WTC11 (cell line): Measurements from ENCODE around the gene FMNL1. TPM values are rescaled to one million over a fixed set of nuclear protein-coding genes. Genes with fewer than 3 reads are reported as not detected.

ENCODE experiments used
- ATAC-seq: fragments of 200-7000 bp; cut with Tn5 transposase; 2 replicates; pipeline ENCODE4 v1.10.0; 2021; ENCODE audit warnings: mild to moderate bottlenecking, moderate library complexity
- CTCF ChIA-PET: fragments of 300-600 bp; sonication (Branson Sonifier 250); formaldehyde crosslinking; loops from one replicate; lab custom pipeline; 2021; ENCODE audit warnings: antibody characterized with exemption; lab: Charles Lee
- POLR2A ChIA-PET: fragments of 350-600 bp; sonication (Branson Sonifier 250); formaldehyde crosslinking; loops from one replicate; lab custom pipeline; 2021; ENCODE audit warnings: antibody characterized with exemption; lab: Charles Lee
- DNase-seq: peaks from one replicate; pipeline ENCODE4 v3.0.0; 2021; ENCODE audit warnings: low spot score
- H3K27ac Mint-ChIP-seq: 2 replicates; pipeline ENCODE4 v1.8.0; 2021; ENCODE audit warnings: mixed read lengths
- H3K27me3 Mint-ChIP-seq: 2 replicates; pipeline ENCODE4 v1.8.0; 2021; ENCODE audit warnings: low read depth, mild to moderate bottlenecking, moderate library complexity, mixed read lengths
- H3K36me3 Mint-ChIP-seq: 2 replicates; pipeline ENCODE4 v1.8.0; 2021; ENCODE audit warnings: mixed read lengths
- H3K4me1 Mint-ChIP-seq: 2 replicates; pipeline ENCODE4 v1.8.0; 2022; ENCODE audit warnings: mixed read lengths
- H3K4me3 Mint-ChIP-seq: 2 replicates; pipeline ENCODE4 v1.8.0; 2021; ENCODE audit warnings: mild to moderate bottlenecking, moderate library complexity, mixed read lengths
- H3K9me3 Mint-ChIP-seq: 2 replicates; pipeline ENCODE4 v1.8.0; 2021; ENCODE audit warnings: mixed read lengths
- ARID4B ChIP-seq: sonication (generic); formaldehyde crosslinking; IDR thresholded peaks from 2 replicates; pipeline ENCODE4 v1.8.0; 2023; ENCODE audit warnings: missing genetic modification reagents, mild to moderate bottlenecking, borderline replicate concordance
- ATF3 ChIP-seq: sonication (generic); formaldehyde crosslinking; conservative IDR thresholded peaks from 2 replicates; pipeline ENCODE4 v1.8.1; 2022; ENCODE audit warnings: mild to moderate bottlenecking, missing genetic modification reagents
- CBFB ChIP-seq: sonication (generic); formaldehyde crosslinking; IDR thresholded peaks from 2 replicates; pipeline ENCODE4 v1.8.1; 2022; ENCODE audit warnings: mild to moderate bottlenecking, low read depth, missing genetic modification reagents
- CDX4 ChIP-seq: fragments of 250-450 bp; sonication (Bioruptor Pico); IDR thresholded peaks from 2 replicates; pipeline ENCODE4 v1.9.0; 2021; ENCODE audit warnings: moderate library complexity, mild to moderate bottlenecking, inconsistent platforms, borderline replicate concordance
- CREB1 ChIP-seq: sonication (generic); formaldehyde crosslinking; IDR thresholded peaks from 2 replicates; pipeline ENCODE4 v1.8.0; 2023; ENCODE audit warnings: mild to moderate bottlenecking, missing genetic modification reagents
- CREM ChIP-seq: sonication (generic); formaldehyde crosslinking; IDR thresholded peaks from 2 replicates; pipeline ENCODE4 v1.8.1; 2022; ENCODE audit warnings: mild to moderate bottlenecking, missing genetic modification reagents, moderate library complexity
- FOXK1 ChIP-seq: sonication (generic); formaldehyde crosslinking; IDR thresholded peaks from 2 replicates; pipeline ENCODE4 v1.8.0; 2022; ENCODE audit warnings: mild to moderate bottlenecking, moderate library complexity, missing genetic modification reagents
- HMGXB4 ChIP-seq: sonication (generic); formaldehyde crosslinking; IDR thresholded peaks from 2 replicates; pipeline ENCODE4 v1.8.1; 2023; ENCODE audit warnings: mild to moderate bottlenecking, moderate library complexity, missing genetic modification reagents
- JAZF1 ChIP-seq: fragments of 250-450 bp; sonication (Bioruptor Pico); IDR thresholded peaks from 2 replicates; pipeline ENCODE4 v1.9.0; 2021; ENCODE audit warnings: moderate library complexity, mild to moderate bottlenecking, inconsistent platforms
- KAT7 ChIP-seq: sonication (generic); formaldehyde crosslinking; IDR thresholded peaks from 2 replicates; pipeline ENCODE4 v1.8.1; 2023; ENCODE audit warnings: missing genetic modification reagents, mild to moderate bottlenecking, borderline replicate concordance
- MLX ChIP-seq: sonication (generic); formaldehyde crosslinking; IDR thresholded peaks from 2 replicates; pipeline ENCODE4 v1.8.1; 2023; ENCODE audit warnings: mild to moderate bottlenecking, missing genetic modification reagents, moderate library complexity
- MXD4 ChIP-seq: fragments of 250-450 bp; sonication (Bioruptor Pico); IDR thresholded peaks from 2 replicates; pipeline ENCODE4 v1.8.0; 2021; ENCODE audit warnings: mild to moderate bottlenecking, moderate library complexity, borderline replicate concordance
- NR1H2 ChIP-seq: sonication (generic); formaldehyde crosslinking; IDR thresholded peaks from 2 replicates; pipeline ENCODE4 v1.9.0; 2021; ENCODE audit warnings: mild to moderate bottlenecking, moderate library complexity, missing genetic modification reagents
- NR3C1 ChIP-seq: sonication (generic); formaldehyde crosslinking; conservative IDR thresholded peaks from 2 replicates; pipeline ENCODE4 v1.8.1; 2023; ENCODE audit warnings: low read depth, mild to moderate bottlenecking, missing genetic modification reagents
- OVOL2 ChIP-seq: fragments of 250-450 bp; sonication (Bioruptor Pico); IDR thresholded peaks from 2 replicates; pipeline ENCODE4 v1.9.0; 2021; ENCODE audit warnings: mild to moderate bottlenecking, borderline replicate concordance
- PRDM15 ChIP-seq: sonication (generic); formaldehyde crosslinking; IDR thresholded peaks from 2 replicates; pipeline ENCODE4 v1.8.0; 2022; ENCODE audit warnings: missing genetic modification reagents
- ZMAT4 ChIP-seq: fragments of 250-450 bp; sonication (Bioruptor Pico); IDR thresholded peaks from 2 replicates; pipeline ENCODE4 v1.9.0; 2021; ENCODE audit warnings: mild to moderate bottlenecking
- ZNF121 ChIP-seq: sonication (generic); formaldehyde crosslinking; IDR thresholded peaks from 2 replicates; pipeline ENCODE4 v1.8.0; 2023; ENCODE audit warnings: missing genetic modification reagents
- ZNF512 ChIP-seq: sonication (generic); formaldehyde crosslinking; IDR thresholded peaks from 2 replicates; pipeline ENCODE4 v1.8.1; 2022; ENCODE audit warnings: missing genetic modification reagents, borderline replicate concordance
- ZSCAN18 ChIP-seq: fragments of 250-450 bp; sonication (Bioruptor Pico); IDR thresholded peaks from 2 replicates; pipeline ENCODE4 v2.1.2; 2022; ENCODE audit warnings: mild to moderate bottlenecking, moderate library complexity
- total RNA-seq: library from RNA; stranded (reverse); gene quantifications from 3 replicates; pipeline ENCODE4 v1.2.3, GENCODE V29; 2021

The FMNL1 gene
- total RNA-seq, 1 experiment from 2014 or later: 5.3 TPM

GRCh38 chr17:45243750-45244149 lies 22.1 kb downstream of the FMNL1 start (continued):
- TF ChIP-seq ARID4B (CRISPR knock-in tag) (no peak), OVOL2 (no peak), CREM (no peak), CREB1 (CRISPR knock-in tag) (no peak), NR1H2 (no peak), PRDM15 (CRISPR knock-in tag) (no peak), ZSCAN18 (CRISPR knock-in tag) (no peak), KAT7 (no peak), ZNF121 (CRISPR knock-in tag) (no peak)

- Mint-ChIP-seq H3K27me3 (peaks cover 16% of the 10 kb centered on the region), H3K36me3 (peaks cover 2% of the 10 kb centered on the region), H3K9me3 (no peaks in the 10 kb centered on the region), H3K4me3 (no peak overlapping the region), H3K27ac (no peak overlapping the region), H3K4me1 (peaks cover 26% of the 10 kb centered on the region)
- CTCF ChIA-PET: interaction anchor here (1.0 to 9.1 kb wide), 4 partner anchors 13 to 109 kb away, joined by 3 to 179 read pairs (median 18); partner anchors contain the start of gene ACBD4
- POLR2A ChIA-PET: interaction anchor here (0.6 kb wide), 1 partner anchor 100 kb away, joined by 3 read pairs; no protein-coding TSS in a partner anchor
- ATAC-seq (no peak), DNase-seq (no peak)
- TF ChIP-seq FOXK1 (CRISPR knock-in tag) (no peak), HMGXB4 (CRISPR knock-in tag) (no peak), NR3C1 (CRISPR knock-in tag) (no peak), CBFB (CRISPR knock-in tag) (no peak), ATF3 (CRISPR knock-in tag) (no peak), JAZF1 (no peak), MXD4 (no peak), MLX (CRISPR knock-in tag) (no peak), ZMAT4 (CRISPR knock-in tag) (no peak), ZNF512 (CRISPR knock-in tag) (no peak), CDX4 (CRISPR knock-in tag) (no peak)
Observed at GRCh38 chr17:45244725-45245656, 23.3 kb downstream of the FMNL1 start.
